Measurements from ENCODE around the gene SUN3.
A peak's percentile ranks its signal among the peaks of the same experiment; 100 is the strongest.

Gene SUN3

GRCh38 chr7:47952224-47952623 is 76.7 kb downstream of the SUN3 start:
- DNase-seq (ENCODE audit: low read depth), result no peak
- no peak overlapping the region for H3K9ac ChIP-seq (ENCODE audit: low read length)
- no peaks in the 10 kb centered on the region for H3K4me1 ChIP-seq (ENCODE audit: control insufficient read depth, insufficient read depth, low read length)
- H3K27me3 ChIP-seq (replicated peaks; ENCODE audit: control insufficient read depth, insufficient read depth, low read length), result no peaks in the 10 kb centered on the region
- H3K9me3 ChIP-seq (ENCODE audit: control insufficient read depth, low read length), result no peaks in the 10 kb centered on the region
- no peak overlapping the region for H3K4me3 ChIP-seq (ENCODE audit: low read length)
- peaks cover 20% of the 10 kb centered on the region for H3K36me3 ChIP-seq (ENCODE audit: control insufficient read depth, insufficient read depth, low read length, severe bottlenecking)

DNA sequence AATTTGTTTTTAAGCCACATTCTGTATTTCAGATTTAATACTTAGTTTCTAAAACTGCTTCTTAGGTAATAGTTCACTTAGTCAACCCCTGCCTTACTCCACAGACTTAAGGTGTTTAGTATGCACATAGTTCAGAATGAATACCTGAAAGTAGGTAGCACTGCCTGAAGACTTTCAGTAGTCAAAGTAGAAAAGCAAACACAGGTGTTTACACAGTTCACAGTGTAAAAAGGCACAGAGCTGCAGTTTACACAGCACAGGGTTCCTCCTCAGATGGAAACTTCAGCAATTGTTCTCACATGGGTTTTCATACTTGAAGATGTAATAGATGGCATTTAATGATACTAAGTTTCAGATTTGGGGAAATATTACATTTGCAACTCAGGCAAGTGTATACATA is 77.5 kb downstream of the SUN3 start:
- Histone ChIP-seq H3K4me1 (ENCODE audit: control insufficient read depth, insufficient read depth, low read length) (no peaks in the 10 kb centered on the region), H3K36me3 (ENCODE audit: control insufficient read depth, insufficient read depth, low read length, severe bottlenecking) (peaks cover 20% of the 10 kb centered on the region), H3K9ac (ENCODE audit: low read length) (no peak overlapping the region), H3K4me3 (ENCODE audit: low read length) (no peak overlapping the region), H3K27me3 (replicated peaks; ENCODE audit: control insufficient read depth, insufficient read depth, low read length) (no peaks in the 10 kb centered on the region), H3K9me3 (ENCODE audit: control insufficient read depth, low read length) (no peaks in the 10 kb centered on the region)
- no peak for DNase-seq (ENCODE audit: low read depth)

DNA sequence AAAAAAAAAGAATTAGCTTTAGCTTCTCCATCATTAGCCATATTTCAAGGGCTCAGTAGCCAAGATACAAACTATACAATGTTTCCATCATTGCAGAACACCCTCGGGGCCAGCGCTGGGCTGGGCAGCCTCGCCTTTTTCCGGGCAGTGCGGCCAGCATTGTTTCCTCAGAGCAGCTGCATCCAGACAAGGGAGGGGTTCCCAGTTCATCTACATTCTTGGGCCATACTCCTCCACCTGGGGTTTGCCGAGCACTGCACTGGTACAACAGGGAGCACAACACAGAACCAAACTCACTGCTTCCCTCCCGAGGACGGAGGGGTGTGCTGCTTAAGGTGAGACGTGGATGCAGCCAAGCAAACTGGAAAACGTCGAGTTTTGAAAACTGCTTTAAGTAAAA is 78.2 kb downstream of the SUN3 start:
- Histone ChIP-seq H3K9ac (ENCODE audit: low read length) (no peak overlapping the region), H3K27me3 (replicated peaks; ENCODE audit: control insufficient read depth, insufficient read depth, low read length) (no peaks in the 10 kb centered on the region), H3K9me3 (ENCODE audit: control insufficient read depth, low read length) (no peaks in the 10 kb centered on the region), H3K36me3 (ENCODE audit: control insufficient read depth, insufficient read depth, low read length, severe bottlenecking) (peaks cover 14% of the 10 kb centered on the region), H3K4me1 (ENCODE audit: control insufficient read depth, insufficient read depth, low read length) (no peaks in the 10 kb centered on the region), H3K4me3 (ENCODE audit: low read length) (no peak overlapping the region)
- DNase-seq (ENCODE audit: low read depth), result no peak

DNA sequence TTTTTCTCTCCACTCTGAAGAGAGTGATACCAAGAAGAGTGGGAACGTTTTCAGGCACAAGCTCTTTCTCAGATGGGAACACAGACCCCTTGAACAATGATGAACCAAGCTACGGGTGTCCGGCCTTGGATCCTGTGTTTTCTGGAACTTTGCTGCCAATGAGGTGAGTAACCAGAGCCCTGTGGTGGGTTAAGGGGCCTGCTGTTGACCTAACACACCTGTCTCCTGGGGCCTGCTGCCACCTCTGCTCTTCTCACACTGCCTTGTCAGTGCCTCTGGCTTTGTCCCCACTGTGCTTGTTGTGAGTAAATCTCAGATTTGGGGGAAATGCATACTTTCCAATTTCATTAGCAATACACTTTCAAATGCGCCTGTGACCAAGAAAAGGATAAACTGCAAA is 79.2 kb downstream of the SUN3 start:
- no peaks in the 10 kb centered on the region for H3K27me3 ChIP-seq (replicated peaks; ENCODE audit: control insufficient read depth, insufficient read depth, low read length)
- no peak for DNase-seq (ENCODE audit: low read depth)
- no peaks in the 10 kb centered on the region for H3K9me3 ChIP-seq (ENCODE audit: control insufficient read depth, low read length)

GRCh38 chr7:47948141-47948790 is 80.6 kb downstream of the SUN3 start, which contains the start of gene PKD1L1:
TSS of gene PKD1L1 (minus strand) at chr7:47948466. CDS start at chr7:47948440, 26 bp downstream.
- no peak for DNase-seq (ENCODE audit: low read depth)
- H3K4me3 ChIP-seq (ENCODE audit: low read length), result no peak within 1 kb of the TSS
- H3K36me3 ChIP-seq (ENCODE audit: control insufficient read depth, insufficient read depth, low read length, severe bottlenecking), result no peaks in the 10 kb centered on the region
- H3K9ac ChIP-seq (ENCODE audit: low read length), result no peak within 1 kb of the TSS
- no peaks in the 10 kb centered on the region for H3K9me3 ChIP-seq (ENCODE audit: control insufficient read depth, low read length)
- no peaks in the 10 kb centered on the region for H3K27me3 ChIP-seq (replicated peaks; ENCODE audit: control insufficient read depth, insufficient read depth, low read length)
- H3K4me1 ChIP-seq (ENCODE audit: control insufficient read depth, insufficient read depth, low read length), result peaks cover 7% of the 10 kb centered on the region

More for the DNA sequence above, 79.2 kb downstream of the SUN3 start:
- H3K4me3 ChIP-seq (ENCODE audit: low read length), result no peak overlapping the region
- H3K36me3 ChIP-seq (ENCODE audit: control insufficient read depth, insufficient read depth, low read length, severe bottlenecking), result peaks cover 9% of the 10 kb centered on the region
- H3K9ac ChIP-seq (ENCODE audit: low read length), result no peak overlapping the region
- H3K4me1 ChIP-seq (ENCODE audit: control insufficient read depth, insufficient read depth, low read length), result no peaks in the 10 kb centered on the region

- Histone ChIP-seq H3K9ac (ENCODE audit: low read length) (no peak overlapping the region), H3K36me3 (ENCODE audit: control insufficient read depth, insufficient read depth, low read length, severe bottlenecking) (no peaks in the 10 kb centered on the region), H3K4me3 (ENCODE audit: low read length) (no peak overlapping the region), H3K4me1 (ENCODE audit: control insufficient read depth, insufficient read depth, low read length) (peaks cover 9% of the 10 kb centered on the region), H3K27me3 (replicated peaks; ENCODE audit: control insufficient read depth, insufficient read depth, low read length) (no peaks in the 10 kb centered on the region), H3K9me3 (ENCODE audit: control insufficient read depth, low read length) (no peaks in the 10 kb centered on the region)
- DNase-seq (ENCODE audit: low read depth), result no peak
Observed at GRCh38 chr7:47947355-47947749, 81.6 kb downstream of the SUN3 start.

GRCh38 chr7:47946581-47947354 is 82.1 kb downstream of the SUN3 start:
- Histone ChIP-seq H3K4me3 (ENCODE audit: low read length) (no peak overlapping the region), H3K9me3 (ENCODE audit: control insufficient read depth, low read length) (no peaks in the 10 kb centered on the region), H3K4me1 (ENCODE audit: control insufficient read depth, insufficient read depth, low read length) (peaks cover 13% of the 10 kb centered on the region), H3K9ac (ENCODE audit: low read length) (no peak overlapping the region), H3K27me3 (replicated peaks; ENCODE audit: control insufficient read depth, insufficient read depth, low read length) (no peaks in the 10 kb centered on the region), H3K36me3 (ENCODE audit: control insufficient read depth, insufficient read depth, low read length, severe bottlenecking) (no peaks in the 10 kb centered on the region)
- DNase-seq (ENCODE audit: low read depth), result no peak

DNA sequence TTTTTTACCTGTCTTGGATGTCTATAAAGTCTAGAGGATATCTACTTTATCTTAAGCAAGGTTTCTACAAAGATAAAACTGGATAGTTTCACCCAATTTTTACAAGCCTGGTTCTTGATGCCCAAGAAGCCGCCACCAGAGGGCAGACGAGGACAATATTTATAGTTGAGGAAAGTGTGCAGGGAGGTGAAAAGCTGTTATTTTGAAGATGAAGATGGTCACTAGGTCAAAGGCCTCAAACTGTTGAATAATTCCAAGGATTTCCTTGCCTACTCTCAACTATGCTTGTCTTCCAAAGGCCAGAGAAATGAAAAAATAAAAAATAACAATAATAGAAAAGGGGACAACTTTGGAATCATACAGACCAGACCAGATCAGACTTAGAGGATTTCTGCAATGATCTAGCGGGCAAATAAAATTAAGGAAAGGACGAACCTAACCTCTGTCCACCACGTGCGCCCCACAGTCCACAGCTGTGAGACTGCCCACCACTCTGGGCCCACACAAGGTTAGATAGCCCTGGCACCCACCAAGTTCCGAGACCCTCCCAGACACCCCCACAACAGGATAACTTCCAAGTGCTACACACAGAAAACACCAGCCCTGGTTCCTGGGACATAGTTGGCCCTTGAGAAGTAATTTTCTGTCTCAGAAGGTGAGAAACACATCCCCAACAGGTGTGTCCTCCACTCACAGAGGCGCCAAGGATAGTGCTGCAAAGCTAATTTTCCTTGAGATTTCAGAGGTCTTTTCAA is 83.5 kb downstream of the SUN3 start:
- Histone ChIP-seq H3K4me1 (ENCODE audit: control insufficient read depth, insufficient read depth, low read length) (peaks cover 26% of the 10 kb centered on the region), H3K4me3 (ENCODE audit: low read length) (no peak overlapping the region), H3K9ac (ENCODE audit: low read length) (no peak overlapping the region), H3K27me3 (replicated peaks; ENCODE audit: control insufficient read depth, insufficient read depth, low read length) (no peaks in the 10 kb centered on the region), H3K36me3 (ENCODE audit: control insufficient read depth, insufficient read depth, low read length, severe bottlenecking) (no peaks in the 10 kb centered on the region), H3K9me3 (ENCODE audit: control insufficient read depth, low read length) (no peaks in the 10 kb centered on the region)
- peak; percentile 91 for DNase-seq (ENCODE audit: low read depth)

GRCh38 chr7:47944536-47945260 is 84.2 kb downstream of the SUN3 start:
- Histone ChIP-seq H3K27me3 (replicated peaks; ENCODE audit: control insufficient read depth, insufficient read depth, low read length) (no peaks in the 10 kb centered on the region), H3K4me1 (ENCODE audit: control insufficient read depth, insufficient read depth, low read length) (peaks cover 29% of the 10 kb centered on the region), H3K4me3 (ENCODE audit: low read length) (no peak overlapping the region), H3K9ac (ENCODE audit: low read length) (no peak overlapping the region), H3K36me3 (ENCODE audit: control insufficient read depth, insufficient read depth, low read length, severe bottlenecking) (no peaks in the 10 kb centered on the region), H3K9me3 (ENCODE audit: control insufficient read depth, low read length) (no peaks in the 10 kb centered on the region)
- no peak for DNase-seq (ENCODE audit: low read depth)

- Histone ChIP-seq H3K27me3 (replicated peaks; ENCODE audit: control insufficient read depth, insufficient read depth, low read length) (no peaks in the 10 kb centered on the region), H3K4me3 (ENCODE audit: low read length) (no peak overlapping the region), H3K9me3 (ENCODE audit: control insufficient read depth, low read length) (no peaks in the 10 kb centered on the region), H3K36me3 (ENCODE audit: control insufficient read depth, insufficient read depth, low read length, severe bottlenecking) (no peaks in the 10 kb centered on the region), H3K4me1 (ENCODE audit: control insufficient read depth, insufficient read depth, low read length) (peaks cover 29% of the 10 kb centered on the region), H3K9ac (ENCODE audit: low read length) (no peak overlapping the region)
- no peak for DNase-seq (ENCODE audit: low read depth)
Observed at GRCh38 chr7:47943676-47944474, 85.0 kb downstream of the SUN3 start.

Data from adipocyte (in vitro differentiated cells).